Measurements from ENCODE around the gene CNBD2.
A peak's percentile ranks its signal among the peaks of the same experiment; 100 is the strongest.
"Not testable (repeated sequence)": the region's sequence is repeated elsewhere in the genome, so short reads cannot be mapped to it uniquely, and the experiment has no call there.

Gene CNBD2

DNA sequence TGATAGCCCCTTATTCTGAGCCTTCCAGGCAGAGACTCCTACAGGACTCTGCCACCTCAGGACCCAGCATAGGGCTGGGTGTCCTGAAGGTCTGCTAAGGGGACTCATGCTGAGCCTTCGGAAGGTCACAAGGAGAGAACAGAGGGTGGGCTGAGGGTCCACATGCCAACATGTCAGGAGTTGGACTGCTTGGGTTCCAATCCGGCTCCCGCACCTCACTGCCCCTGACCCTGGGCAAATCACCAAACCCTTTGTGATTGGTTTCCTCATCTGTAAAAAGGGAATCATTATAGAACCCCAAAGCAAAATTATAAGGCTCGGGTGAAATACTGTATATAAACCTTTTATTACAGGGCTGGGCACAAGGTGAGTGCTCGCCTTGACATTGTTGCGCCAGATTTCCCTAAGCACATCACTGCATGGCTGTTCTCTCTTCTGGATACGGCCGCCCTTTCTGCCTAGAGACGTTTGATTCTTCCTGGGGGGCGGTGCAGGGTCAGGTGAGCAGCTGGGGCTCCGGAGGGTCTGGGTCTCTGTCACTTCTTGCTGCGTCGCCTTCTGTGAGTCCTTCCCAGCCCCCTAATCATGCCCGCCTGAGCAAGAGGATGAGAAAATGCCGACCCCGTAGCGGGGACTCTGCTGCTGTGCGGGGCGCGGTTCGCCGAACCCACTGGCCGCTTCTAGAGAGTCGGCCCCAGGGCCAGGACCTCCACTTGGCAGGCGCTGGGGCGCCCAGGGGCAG, 95.7 kb downstream of the CNBD2 start:
- DNase-seq (ENCODE audit: low read depth): no peak

DNA sequence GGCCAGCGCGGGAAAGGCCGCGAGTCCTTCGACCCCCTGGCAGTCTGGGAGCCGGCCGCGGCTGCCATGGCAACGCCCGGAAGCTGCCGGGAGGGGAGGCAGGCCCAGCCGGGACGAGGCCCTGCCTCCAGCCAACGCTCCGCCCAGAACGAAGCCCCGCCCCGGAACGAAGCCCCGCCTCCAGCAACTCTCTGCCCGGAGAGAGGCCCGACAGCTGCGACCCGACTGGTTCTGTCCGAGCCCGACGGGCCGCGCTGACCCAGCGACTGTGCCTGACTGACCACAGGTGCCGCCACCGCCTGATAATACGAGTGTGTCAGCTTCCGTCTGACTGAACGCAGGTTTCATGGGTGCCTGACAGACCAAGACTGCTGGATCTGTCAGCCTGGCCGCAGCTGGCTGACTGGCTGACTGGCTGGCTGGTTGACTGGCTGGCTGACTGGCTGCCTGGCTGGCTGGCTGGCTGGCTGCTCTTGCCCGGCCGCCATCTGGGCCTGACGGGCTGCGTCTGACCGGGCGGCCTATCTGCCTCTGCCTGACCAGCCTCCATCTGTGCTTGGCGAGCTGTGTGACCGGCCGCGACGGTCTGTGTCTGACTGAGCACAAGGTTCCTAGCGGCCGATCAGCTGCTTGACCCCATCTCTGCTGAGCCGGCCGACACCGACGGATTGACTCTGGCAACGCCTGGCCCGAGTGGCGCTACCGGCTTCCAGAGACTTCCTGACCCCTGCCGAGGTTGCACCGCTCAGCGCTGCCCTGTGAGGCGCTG, 96.5 kb downstream of the CNBD2 start:
- peak; percentile 91 for DNase-seq (ENCODE audit: low read depth)

DNA sequence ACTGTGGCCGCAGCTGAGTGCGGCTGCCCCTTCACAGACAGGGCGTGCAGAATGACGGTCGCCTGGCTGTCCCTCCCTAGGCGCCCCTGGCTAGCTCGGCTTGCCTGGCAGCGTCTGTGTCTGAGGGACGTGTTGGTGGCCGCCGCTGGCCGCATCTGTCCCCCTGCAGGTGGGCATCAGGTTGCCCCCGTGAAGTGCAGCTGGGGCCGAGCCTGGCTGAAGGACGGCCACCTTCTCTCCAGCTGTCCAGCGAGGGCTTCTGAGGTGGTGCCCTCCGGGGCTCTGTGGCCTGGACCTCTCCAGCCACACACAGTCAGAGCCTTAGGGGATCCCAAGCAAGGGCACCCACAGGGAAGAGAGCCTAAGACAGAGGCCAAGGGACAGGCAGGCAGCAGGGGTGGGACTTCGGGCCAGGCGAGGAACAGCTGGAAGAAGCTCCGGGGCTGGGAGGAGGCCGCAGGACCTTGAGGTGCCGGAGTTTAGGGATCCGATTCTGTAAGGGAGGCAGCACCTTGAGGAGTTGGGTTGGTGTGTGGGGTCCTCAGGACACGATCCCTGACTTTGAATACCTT, 97.1 kb downstream of the CNBD2 start:
- DNase-seq (ENCODE audit: low read depth): no peak

DNA sequence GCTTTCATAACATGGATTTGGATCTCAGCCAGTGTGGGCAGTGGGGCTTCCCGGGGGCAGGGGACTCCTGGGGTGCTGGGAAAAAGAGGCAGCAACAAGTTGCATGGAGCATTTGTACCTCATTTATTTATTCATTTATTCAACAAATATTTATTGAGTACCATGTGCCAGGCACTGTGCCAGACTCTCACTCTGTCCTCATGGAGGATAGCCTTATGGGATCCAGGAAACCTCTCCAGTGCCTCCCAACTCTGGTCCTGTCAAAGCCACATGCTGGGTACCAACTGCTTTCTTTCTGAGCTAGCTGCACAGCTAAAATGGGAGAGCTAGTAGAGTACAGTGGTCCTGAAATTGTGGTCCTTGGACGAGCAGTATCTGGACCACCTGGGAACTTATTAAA, 98.4 kb downstream of the CNBD2 start:
- DNase-seq (ENCODE audit: low read depth): no peak

DNA sequence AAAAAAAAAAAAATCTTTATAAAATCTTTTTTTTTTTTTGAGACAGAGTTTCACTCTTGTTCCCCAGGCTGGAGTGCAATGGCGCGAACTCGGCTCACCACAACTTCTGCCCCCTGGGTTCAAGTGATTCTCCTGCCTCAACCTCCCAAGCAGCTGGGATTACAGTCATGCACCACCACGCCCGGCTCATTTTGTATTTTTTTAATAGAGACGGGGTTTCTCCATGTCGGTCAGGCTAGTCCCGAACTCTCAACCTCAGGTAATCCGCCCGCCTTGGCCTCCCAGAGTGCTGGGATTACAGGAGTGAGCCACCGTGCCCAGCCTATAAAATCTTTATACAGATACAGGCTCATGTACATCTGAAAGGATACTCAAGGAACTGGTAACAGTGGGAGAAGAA, 100.1 kb downstream of the CNBD2 start:
- not testable (repeated sequence) for DNase-seq (ENCODE audit: low read depth)

DNA sequence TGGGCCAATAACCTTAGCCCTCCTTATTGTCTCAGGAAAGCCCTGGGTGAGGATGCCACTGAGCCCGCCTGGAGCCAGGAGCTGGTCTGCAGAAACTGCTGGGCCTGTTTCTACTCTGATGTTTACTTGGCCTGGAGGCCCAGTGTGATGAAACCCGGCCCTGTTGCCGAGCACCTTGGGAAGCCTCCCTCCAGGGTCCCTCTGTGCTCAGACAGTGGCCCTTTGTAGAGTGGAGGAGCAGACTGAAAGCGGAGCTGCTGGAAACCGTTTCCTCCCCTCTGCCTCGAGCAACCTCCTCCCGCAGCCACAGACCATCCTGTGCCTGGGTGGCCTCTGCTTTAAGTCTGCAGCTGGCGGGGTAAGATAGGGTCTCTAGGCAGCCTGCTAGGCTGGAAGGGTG, 102.1 kb downstream of the CNBD2 start:
- DNase-seq (ENCODE audit: low read depth): no peak

DNA sequence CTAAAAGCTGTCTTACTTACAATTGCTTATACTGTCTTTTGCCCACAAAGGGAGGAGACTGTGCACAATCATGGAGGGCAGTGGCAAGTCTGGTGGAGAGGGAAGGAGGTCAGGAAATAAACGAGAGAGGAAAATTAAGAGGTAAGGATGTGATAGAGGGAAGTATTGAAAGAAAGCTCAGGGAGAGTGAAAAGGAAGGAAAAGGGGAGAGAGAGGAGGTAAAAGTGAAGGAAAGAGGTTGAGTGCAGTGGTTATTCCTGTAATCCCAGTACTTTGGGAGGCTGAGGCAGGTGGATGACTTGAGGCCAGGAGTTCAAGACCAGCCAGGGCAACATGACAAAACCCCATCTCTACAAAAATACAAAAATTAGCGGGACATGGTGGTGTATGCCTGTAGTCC, 103.5 kb downstream of the CNBD2 start:
- no peak for DNase-seq (ENCODE audit: low read depth)

DNA sequence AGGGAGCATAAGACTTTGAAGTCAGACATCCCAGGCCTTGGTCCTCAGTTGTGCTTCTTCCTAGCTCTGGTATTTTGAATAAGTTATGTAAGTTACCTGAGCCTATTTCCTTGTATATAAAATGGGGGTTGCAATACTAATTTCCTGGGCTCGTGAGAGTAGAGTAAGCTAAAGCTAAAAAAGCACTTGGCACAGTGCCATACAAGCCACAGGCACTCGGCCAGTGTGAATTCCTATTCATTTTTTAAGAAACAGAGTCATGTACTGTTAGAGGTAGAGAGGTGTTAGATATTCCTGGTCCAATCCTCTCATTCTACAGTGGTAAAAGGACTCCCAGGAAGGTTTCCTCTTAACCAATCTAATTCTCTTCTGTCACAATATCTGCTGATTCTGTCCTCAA, 106.6 kb downstream of the CNBD2 start:
- no peak for DNase-seq (ENCODE audit: low read depth)

DNA sequence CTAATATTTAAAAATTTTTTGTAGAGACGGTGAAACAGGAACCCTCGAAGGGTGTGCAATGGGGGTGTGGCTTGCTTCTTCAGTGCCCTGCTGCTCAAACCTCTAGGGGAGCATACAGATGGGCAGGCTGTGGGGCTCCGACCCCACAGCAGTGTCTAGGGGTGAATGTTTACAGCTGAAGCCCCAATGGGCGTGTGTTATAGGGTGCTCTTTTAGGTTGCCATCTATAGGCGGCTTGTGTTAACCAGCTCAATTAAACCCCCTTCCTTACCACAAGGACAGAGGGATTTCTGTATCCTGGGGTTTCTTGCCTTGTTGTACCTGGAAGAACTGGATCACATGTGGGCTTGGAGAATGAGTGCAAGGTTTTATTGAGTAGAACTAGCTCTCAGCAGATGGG, 109.4 kb downstream of the CNBD2 start:
- DNase-seq (ENCODE audit: low read depth): not testable (repeated sequence)

DNA sequence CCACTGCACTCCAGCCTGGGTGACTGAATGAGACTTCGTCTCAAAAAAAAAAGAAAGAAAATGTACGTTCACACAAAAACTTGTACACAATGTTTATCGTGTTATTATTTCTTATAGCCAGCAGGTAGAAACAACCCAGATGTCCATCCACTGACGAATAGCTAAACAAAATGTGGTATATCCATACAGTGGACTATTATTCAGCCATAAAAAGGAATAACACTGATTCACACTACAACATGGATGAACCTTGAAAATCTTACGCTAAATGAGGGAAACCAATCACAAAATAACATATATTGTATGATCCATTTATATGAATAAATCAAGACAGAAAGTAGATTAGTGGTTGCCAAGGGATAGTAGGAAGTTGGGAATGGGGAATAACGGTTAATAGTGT, 111.1 kb downstream of the CNBD2 start:
- DNase-seq (ENCODE audit: low read depth): no peak

DNA sequence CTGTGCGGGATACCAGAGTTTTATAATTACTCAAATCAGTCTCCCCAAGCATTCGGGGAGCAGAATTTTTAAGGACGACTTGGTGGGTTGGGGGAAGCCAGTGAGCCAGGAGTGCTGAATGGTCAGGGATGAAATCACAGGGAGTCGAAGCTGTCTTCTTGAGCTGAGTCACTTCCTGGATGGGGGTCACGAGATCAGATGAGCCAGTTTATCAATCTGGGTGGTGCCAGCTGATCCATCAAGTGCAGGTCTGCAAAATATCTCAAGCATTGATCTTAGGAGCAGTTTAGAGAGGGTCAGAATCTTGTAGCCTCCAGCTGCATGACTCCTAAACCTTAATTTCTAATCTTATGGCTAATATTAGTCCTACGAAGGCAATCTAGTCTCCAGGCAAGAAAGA, 111.6 kb downstream of the CNBD2 start:
- DNase-seq (ENCODE audit: low read depth): not testable (repeated sequence)
